BLaER1 (cell line): Measurements from ENCODE around the gene PEBP1.

Experiments used
- H3K27ac ChIP-seq: shearing (Covaris generic); formaldehyde crosslinking; 2 replicates; pipeline ENCODE4 v1.8.1; 2022
- H3K27me3 ChIP-seq: shearing (Covaris generic); formaldehyde crosslinking; 2 replicates; pipeline ENCODE4 v1.8.1; 2022
- H3K36me3 ChIP-seq: shearing (Covaris generic); formaldehyde crosslinking; 2 replicates; pipeline ENCODE4 v1.8.1; 2022
- H3K4me1 ChIP-seq: shearing (Covaris generic); formaldehyde crosslinking; 2 replicates; pipeline ENCODE4 v1.8.1; 2022
- H3K4me2 ChIP-seq: shearing (Covaris generic); formaldehyde crosslinking; 2 replicates; pipeline ENCODE4 v1.8.1; 2022
- H3K4me3 ChIP-seq: shearing (Covaris generic); formaldehyde crosslinking; 2 replicates; pipeline ENCODE4 v1.8.1; 2022
- H3K9ac ChIP-seq: shearing (Covaris generic); formaldehyde crosslinking; 2 replicates; pipeline ENCODE4 v1.8.1; 2022
- H3K9me3 ChIP-seq: shearing (Covaris generic); formaldehyde crosslinking; 2 replicates; pipeline ENCODE4 v1.8.1; 2022
- H4K20me1 ChIP-seq: shearing (Covaris generic); formaldehyde crosslinking; 2 replicates; pipeline ENCODE4 v1.8.1; 2022
- Cebpa-rat ChIP-seq: shearing (Covaris generic); IDR thresholded peaks from 2 replicates; pipeline ENCODE4 v1.8.1; 2022

PEBP1 gene

GRCh38 chr12:118150625-118151024 is 14.7 kb downstream of the PEBP1 start:
- no peak overlapping the region for H3K27ac ChIP-seq
- no peak overlapping the region for H3K4me2 ChIP-seq
- H3K9me3 ChIP-seq: no peaks in the 10 kb centered on the region
- TF ChIP-seq Cebpa-rat: no peak
- H3K4me1 ChIP-seq: no peaks in the 10 kb centered on the region
- no peak overlapping the region for H3K9ac ChIP-seq
- H4K20me1 ChIP-seq: peaks cover 7% of the 10 kb centered on the region; the same call in 1 of the 2 replicates
- no peak overlapping the region for H3K4me3 ChIP-seq
- no peaks in the 10 kb centered on the region for H3K27me3 ChIP-seq
- peaks cover 68% of the 10 kb centered on the region for H3K36me3 ChIP-seq

- Histone ChIP-seq H3K4me2 (no peak overlapping the region), H4K20me1 (no peaks in the 10 kb centered on the region), H3K27ac (no peak overlapping the region), H3K36me3 (peaks cover 67% of the 10 kb centered on the region), H3K9me3 (no peaks in the 10 kb centered on the region), H3K4me3 (no peak overlapping the region), H3K9ac (no peak overlapping the region), H3K4me1 (no peaks in the 10 kb centered on the region), H3K27me3 (no peaks in the 10 kb centered on the region)
- no peak for TF ChIP-seq Cebpa-rat
Measured at GRCh38 chr12:118151755-118152154, 15.8 kb downstream of the PEBP1 start.

DNA sequence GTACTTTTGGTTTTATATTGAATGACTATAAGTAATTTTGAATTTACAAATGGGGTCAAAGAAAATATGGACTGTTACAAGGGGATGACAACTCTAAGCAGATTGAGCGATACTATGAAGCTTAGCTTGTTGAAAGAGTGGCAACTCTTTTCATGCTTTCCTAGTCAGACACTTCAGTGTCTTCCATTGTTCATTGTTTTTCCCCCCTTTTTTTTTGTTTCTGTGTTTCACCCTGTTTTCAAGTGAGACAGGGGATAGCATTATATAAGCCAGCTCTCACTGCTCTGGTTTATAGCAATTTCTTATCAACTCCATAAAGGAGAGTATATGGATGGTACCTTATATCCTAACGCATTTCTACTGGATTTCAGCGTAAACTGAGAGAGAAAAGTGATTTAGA is 24.6 kb downstream of the PEBP1 start:
- Histone ChIP-seq H3K27ac (no peak overlapping the region), H3K4me2 (no peak overlapping the region), H3K4me3 (no peak overlapping the region), H3K36me3 (peaks cover 67% of the 10 kb centered on the region), H3K9ac (no peak overlapping the region), H4K20me1 (no peaks in the 10 kb centered on the region), H3K9me3 (no peaks in the 10 kb centered on the region), H3K4me1 (peaks cover 8% of the 10 kb centered on the region), H3K27me3 (no peaks in the 10 kb centered on the region)
- TF ChIP-seq Cebpa-rat: no peak

DNA sequence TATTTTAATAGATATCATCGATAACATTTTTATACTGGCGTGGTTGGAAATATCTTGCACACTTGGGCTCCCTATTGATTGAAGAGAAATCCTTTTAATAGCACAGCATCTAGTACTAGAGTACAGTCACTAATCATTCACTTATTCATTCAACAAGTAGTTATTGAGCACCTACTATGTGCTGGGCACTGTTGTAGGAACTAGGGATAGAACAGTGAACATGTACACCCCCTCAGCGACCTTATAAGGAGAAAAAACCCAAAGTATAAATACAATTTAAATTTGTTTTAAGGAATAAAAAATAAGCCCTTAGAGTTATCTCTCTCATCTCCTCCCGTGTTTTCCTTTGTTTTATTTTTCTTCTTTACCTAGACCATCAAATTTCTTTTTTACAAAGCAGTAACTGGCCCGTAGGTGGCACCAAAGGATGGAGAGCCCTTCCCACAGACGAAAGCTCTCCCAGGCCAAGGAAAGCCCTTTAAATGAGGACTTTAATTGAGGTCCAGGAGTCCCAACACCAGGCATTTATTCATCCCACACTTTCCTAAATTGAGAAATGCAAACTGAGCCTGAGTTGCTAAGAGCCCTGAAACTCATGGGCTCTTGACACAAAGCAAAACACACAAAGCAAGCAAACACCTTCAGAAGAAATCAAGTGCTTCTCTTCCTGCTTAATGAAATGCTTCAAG is 29.0 kb downstream of the PEBP1 start:
- TF ChIP-seq Cebpa-rat: no peak
- Histone ChIP-seq H3K27me3 (no peaks in the 10 kb centered on the region), H3K4me3 (no peak overlapping the region), H3K9ac (no peak overlapping the region), H3K9me3 (no peaks in the 10 kb centered on the region), H3K27ac (no peak overlapping the region), H4K20me1 (no peaks in the 10 kb centered on the region), H3K4me2 (no peak overlapping the region), H3K36me3 (peaks cover 38% of the 10 kb centered on the region), H3K4me1 (peaks cover 8% of the 10 kb centered on the region)

DNA sequence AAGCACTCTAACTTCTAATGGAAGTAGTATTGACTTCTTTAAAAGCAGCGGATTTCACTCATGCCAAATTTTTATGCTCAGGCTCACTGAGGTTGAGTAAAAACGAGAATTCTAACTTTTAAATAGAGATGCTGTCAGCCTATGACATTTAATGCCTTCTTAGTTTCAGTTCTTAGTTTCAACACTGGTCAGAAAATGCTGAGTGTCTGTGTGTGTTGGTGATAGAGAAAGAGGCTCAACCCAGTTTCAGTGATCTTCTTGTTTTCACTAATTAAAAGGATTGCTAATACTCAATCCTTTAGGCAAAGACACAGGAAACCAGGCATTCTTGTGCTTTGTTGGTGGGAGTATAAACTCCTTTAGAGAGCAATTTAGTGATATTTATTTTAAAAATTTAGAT is 31.0 kb downstream of the PEBP1 start:
- Histone ChIP-seq H3K4me2 (no peak overlapping the region), H4K20me1 (no peaks in the 10 kb centered on the region), H3K27ac (no peak overlapping the region), H3K9me3 (no peaks in the 10 kb centered on the region), H3K36me3 (peaks cover 38% of the 10 kb centered on the region), H3K4me1 (peaks cover 8% of the 10 kb centered on the region), H3K9ac (no peak overlapping the region), H3K27me3 (no peaks in the 10 kb centered on the region), H3K4me3 (no peak overlapping the region)
- no peak for TF ChIP-seq Cebpa-rat

- no peak overlapping the region for H3K27ac ChIP-seq
- no peak overlapping the region for H3K4me2 ChIP-seq
- H3K36me3 ChIP-seq: peaks cover 97% of the 10 kb centered on the region
- H3K9me3 ChIP-seq: no peaks in the 10 kb centered on the region
- H3K27me3 ChIP-seq: no peaks in the 10 kb centered on the region
- no peak overlapping the region for H3K4me3 ChIP-seq
- H3K9ac ChIP-seq: no peak overlapping the region
- no peaks in the 10 kb centered on the region for H3K4me1 ChIP-seq
- no peak for TF ChIP-seq Cebpa-rat
- H4K20me1 ChIP-seq: no peaks in the 10 kb centered on the region
Measured at GRCh38 chr12:118175823-118176447, 40.0 kb downstream of the PEBP1 start.

DNA sequence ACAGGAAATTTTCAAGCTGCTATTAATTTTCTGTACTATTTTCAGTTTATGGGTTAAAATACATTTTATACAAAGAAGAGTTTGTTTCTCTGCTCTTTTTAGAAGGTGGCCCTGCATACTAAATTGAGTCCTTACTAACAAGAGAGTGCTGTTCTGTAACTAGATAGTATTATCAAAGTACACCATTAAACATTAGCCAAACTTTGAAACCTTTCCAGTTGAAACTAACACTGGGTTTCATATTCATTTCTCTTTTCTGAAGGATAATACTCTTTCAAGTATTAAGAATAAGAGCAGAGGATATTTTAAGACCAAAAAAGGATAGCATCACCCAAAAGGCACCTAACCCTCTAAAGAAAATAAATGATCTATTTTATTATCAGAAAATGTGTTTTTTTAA is 47.2 kb downstream of the PEBP1 start:
- H3K9ac ChIP-seq: no peak overlapping the region
- H3K4me2 ChIP-seq: no peak overlapping the region
- H3K9me3 ChIP-seq: no peaks in the 10 kb centered on the region
- no peak for TF ChIP-seq Cebpa-rat
- H3K27ac ChIP-seq: no peak overlapping the region
- H3K36me3 ChIP-seq: peaks cover 41% of the 10 kb centered on the region
- no peak overlapping the region for H3K4me3 ChIP-seq
- H4K20me1 ChIP-seq: no peaks in the 10 kb centered on the region
- peaks cover 12% of the 10 kb centered on the region for H3K4me1 ChIP-seq
- no peaks in the 10 kb centered on the region for H3K27me3 ChIP-seq

DNA sequence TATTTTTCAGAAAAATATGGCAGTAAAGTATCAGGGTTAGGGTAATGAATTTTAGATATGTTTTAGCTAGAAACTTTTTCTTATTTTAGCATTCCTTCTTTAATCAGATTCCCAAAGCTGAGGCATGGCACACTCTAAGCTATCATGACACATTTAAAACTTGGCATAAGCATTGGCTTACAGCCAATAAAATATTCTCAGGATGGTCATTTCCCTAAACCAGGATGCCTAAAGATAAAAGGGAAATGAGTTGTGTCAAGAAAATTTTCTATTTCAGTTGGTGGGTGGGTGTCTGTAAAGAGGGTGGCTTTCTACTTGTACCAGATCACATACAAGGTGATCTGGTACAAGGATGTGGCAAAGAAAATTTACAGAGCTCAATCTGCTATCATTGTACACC is 47.8 kb downstream of the PEBP1 start:
- peaks cover 12% of the 10 kb centered on the region for H3K4me1 ChIP-seq
- no peaks in the 10 kb centered on the region for H4K20me1 ChIP-seq
- H3K27me3 ChIP-seq: no peaks in the 10 kb centered on the region
- H3K27ac ChIP-seq: no peak overlapping the region
- no peak overlapping the region for H3K4me3 ChIP-seq
- H3K4me2 ChIP-seq: no peak overlapping the region
- no peaks in the 10 kb centered on the region for H3K9me3 ChIP-seq
- H3K9ac ChIP-seq: no peak overlapping the region
- TF ChIP-seq Cebpa-rat: no peak
- peaks cover 41% of the 10 kb centered on the region for H3K36me3 ChIP-seq

- Histone ChIP-seq H4K20me1 (no peaks in the 10 kb centered on the region), H3K4me2 (no peak overlapping the region), H3K4me3 (no peak overlapping the region), H3K9me3 (no peaks in the 10 kb centered on the region), H3K27ac (no peak overlapping the region), H3K9ac (no peak overlapping the region), H3K27me3 (no peaks in the 10 kb centered on the region), H3K4me1 (peaks cover 12% of the 10 kb centered on the region), H3K36me3 (peaks cover 31% of the 10 kb centered on the region)
- TF ChIP-seq Cebpa-rat: no peak
Measured at GRCh38 chr12:118185602-118186397, 49.9 kb downstream of the PEBP1 start.

GRCh38 chr12:118187751-118188435 is 52.0 kb downstream of the PEBP1 start:
- Histone ChIP-seq H3K27me3 (no peaks in the 10 kb centered on the region), H3K9me3 (no peaks in the 10 kb centered on the region), H3K4me2 (no peak overlapping the region), H3K9ac (no peak overlapping the region), H3K4me1 (peaks cover 7% of the 10 kb centered on the region; the same call in 1 of the 2 replicates), H3K27ac (no peak overlapping the region), H3K36me3 (peaks cover 29% of the 10 kb centered on the region), H3K4me3 (no peak overlapping the region), H4K20me1 (no peaks in the 10 kb centered on the region)
- TF ChIP-seq Cebpa-rat: no peak
